Liver (tissue), 9 donors: ENCODE measurements around the gene HCRTR1. TPM values are rescaled to one million over a fixed set of nuclear protein-coding genes. Genes with fewer than 3 reads are reported as not detected.

ENCODE experiments used
- DNase-seq: peaks from one replicate; pipeline ENCODE4 v3.0.0-alpha.2; 2017; ENCODE audit warnings: low spot score
- H3K27ac ChIP-seq, 2 donors: one replicate each; pipeline ENCODE4 v1.7.0; 2013; ENCODE audit warnings: inconsistent platforms in 2 of 2, low read length in 2 of 2, control low read depth in 1 of 2, low read depth in 1 of 2, mild to moderate bottlenecking in 1 of 2
- H3K27me3 ChIP-seq, 4 donors: one replicate each; pipeline versions ENCODE4 v1.6.1 to v1.7.0; 2013; ENCODE audit warnings: low read length in 3 of 4, inconsistent platforms in 1 of 4, mild to moderate bottlenecking in 1 of 4, moderate library complexity in 1 of 4; ENCODE audit not compliant: control insufficient read depth in 4 of 4, insufficient read depth in 4 of 4
- H3K36me3 ChIP-seq, 4 donors: one replicate each; pipeline versions ENCODE4 v1.6.1 to v1.7.0; 2013; ENCODE audit warnings: low read length in 3 of 4, mild to moderate bottlenecking in 3 of 4, low read depth in 1 of 4, moderate library complexity in 1 of 4; ENCODE audit not compliant: control insufficient read depth in 4 of 4, insufficient read depth in 3 of 4
- H3K4me1 ChIP-seq, 4 donors: one replicate each; pipeline versions ENCODE4 v1.6.1 to v1.7.0; 2013; ENCODE audit warnings: low read length in 3 of 4, mild to moderate bottlenecking in 3 of 4, moderate library complexity in 1 of 4; ENCODE audit not compliant: control insufficient read depth in 4 of 4, insufficient read depth in 4 of 4
- H3K4me3 ChIP-seq, 3 donors: one replicate each; pipeline versions ENCODE4 v1.6.1 to v1.7.0; 2013; ENCODE audit warnings: low read length in 3 of 3, control low read depth in 1 of 3, low read depth in 1 of 3, mild to moderate bottlenecking in 1 of 3
- H3K9ac ChIP-seq, 2 donors: one replicate each; pipeline ENCODE4 v1.7.0; 2013; ENCODE audit warnings: low read length in 2 of 2, mild to moderate bottlenecking in 2 of 2, moderate library complexity in 2 of 2, control low read depth in 1 of 2, low read depth in 1 of 2
- H3K9me3 ChIP-seq, 4 donors: one replicate each; pipeline versions ENCODE4 v1.6.1 to v1.7.0; 2013; ENCODE audit warnings: low read length in 3 of 4; ENCODE audit not compliant: control insufficient read depth in 4 of 4
- EGR1 ChIP-seq, 2 donors: IDR thresholded peaks; 2 replicates each; pipeline ENCODE4 v1.6.1; 2016 to 2018; ENCODE audit warnings: antibody characterized with exemption in 2 of 2, low read depth in 2 of 2
- FOXA1 ChIP-seq: IDR thresholded peaks from 2 replicates; pipeline ENCODE4 v1.6.1; 2016; ENCODE audit warnings: antibody characterized with exemption
- FOXA2 ChIP-seq: IDR thresholded peaks from 2 replicates; pipeline ENCODE4 v1.6.1; 2016; ENCODE audit warnings: antibody characterized with exemption
- GABPA ChIP-seq, 2 donors: IDR thresholded peaks in 1 of 2; conservative IDR thresholded peaks in 1 of 2; 2 replicates each; pipeline ENCODE4 v1.6.1; 2016; ENCODE audit warnings: antibody characterized with exemption in 2 of 2, mild to moderate bottlenecking in 1 of 2, moderate library complexity in 1 of 2
- HNF4A ChIP-seq, 2 donors: conservative IDR thresholded peaks; 2 replicates each; pipeline ENCODE4 v1.6.1; 2016; ENCODE audit warnings: antibody characterized with exemption in 2 of 2, mild to moderate bottlenecking in 2 of 2
- HNF4G ChIP-seq: IDR thresholded peaks from 2 replicates; pipeline ENCODE4 v1.6.1; 2016; ENCODE audit warnings: antibody characterized with exemption
- JUND ChIP-seq, 2 donors: IDR thresholded peaks; 2 replicates each; pipeline ENCODE4 v1.6.1; 2016; ENCODE audit warnings: antibody characterized with exemption in 2 of 2
- NR2F2 ChIP-seq: IDR thresholded peaks from 2 replicates; pipeline ENCODE4 v1.6.1; 2016; ENCODE audit warnings: antibody characterized with exemption
- RAD21 ChIP-seq, 2 donors: IDR thresholded peaks; 2 replicates each; pipeline ENCODE4 v1.6.1; 2016; ENCODE audit warnings: antibody characterized with exemption in 2 of 2, mild to moderate bottlenecking in 2 of 2
- REST ChIP-seq: IDR thresholded peaks from 2 replicates; pipeline ENCODE4 v1.6.1; 2016; ENCODE audit warnings: antibody characterized with exemption, mild to moderate bottlenecking
- RXRA ChIP-seq, 2 donors: IDR thresholded peaks; 2 replicates each; pipeline ENCODE4 v1.6.1; 2017 to 2018; ENCODE audit warnings: antibody characterized with exemption in 2 of 2, mild to moderate bottlenecking in 1 of 2
- TAF1 ChIP-seq: conservative IDR thresholded peaks from 2 replicates; pipeline ENCODE4 v1.6.1; 2016; ENCODE audit warnings: antibody characterized with exemption, mild to moderate bottlenecking
- YY1 ChIP-seq: IDR thresholded peaks from 2 replicates; pipeline ENCODE4 v1.6.1; 2016; ENCODE audit warnings: antibody characterized with exemption, mild to moderate bottlenecking
- WGBS: extraction: QIAGEN DNeasy Blood & Tissue Kit; methylation state at CpG from one replicate; pipeline ENCODE4 v1.1.7; 2013; 5-methylcytosine and 5-hydroxymethylcytosine counted together
- polyA plus RNA-seq, 2 donors: library from polyadenylated mRNA; stranded (reverse) in 1 of 2; unstranded in 1 of 2; fragments of 200-250 nt in 1 of 2; fragments of >200 nt in 1 of 2; fragmentation: Nextera tagmentation in 1 of 2; extraction: Ambion mirVana in 1 of 2; gene quantifications; one replicate each; pipeline versions ENCODE4 v1.2.1 to v1.2.3, GENCODE V29; 2013 to 2015
- total RNA-seq, 2 donors: library from RNA; depleted of rRNA; stranded (reverse); fragments of >200 nt; gene quantifications; one replicate each; pipeline ENCODE4 v1.2.3, GENCODE V29; 2014
- TF ChIP-seq, protein P1 (sequence below): IDR thresholded peaks from 2 replicates; pipeline ENCODE4 v1.6.1; 2016; ENCODE audit warnings: antibody characterized with exemption
- TF ChIP-seq, protein P2 (sequence below): IDR thresholded peaks from 2 replicates; pipeline ENCODE4 v1.6.1; 2016; ENCODE audit warnings: antibody characterized with exemption
- TF ChIP-seq, protein P3 (sequence below): fragments of 150-350 bp; IDR thresholded peaks from 2 replicates; pipeline ENCODE4 v1.5.1; 2017; ENCODE audit warnings: improper control_type of control experiment, low read depth, low read length; ENCODE audit not compliant: missing input control
- donor health status: healthy.
- donor health status: healthy.
- donor health status: healthy.
- donor health status: healthy.
- donor health status: healthy.

The HCRTR1 gene
- total and polyA plus RNA-seq, 4 donors = 0.06 TPM; not detected in 3

GRCh38 chr1:31598980-31599379, 18.5 kb upstream of the HCRTR1 start:
- Histone ChIP-seq H3K4me1 (no peaks in the 10 kb centered on the region), H3K9ac (no peak overlapping the region), H3K27me3 (no peaks in the 10 kb centered on the region), H3K36me3 (no peaks in the 10 kb centered on the region), H3K4me3 (no peak overlapping the region), H3K9me3 (no peaks in the 10 kb centered on the region), H3K27ac (no peak overlapping the region)
- WGBS = 89% methylated on average over 7 of the region's 7 CpGs
- no peak for DNase-seq
- TF ChIP-seq, protein P1, sequence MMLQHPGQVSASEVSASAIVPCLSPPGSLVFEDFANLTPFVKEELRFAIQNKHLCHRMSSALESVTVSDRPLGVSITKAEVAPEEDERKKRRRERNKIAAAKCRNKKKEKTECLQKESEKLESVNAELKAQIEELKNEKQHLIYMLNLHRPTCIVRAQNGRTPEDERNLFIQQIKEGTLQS = no peak
- TF ChIP-seq RAD21 (IDR thresholded peaks at IDR 0.05) (no peak), RXRA (IDR thresholded peaks at IDR 0.05) (no peak), EGR1 (IDR thresholded peaks at IDR 0.05; ENCODE audit: low read depth in 2 of 2) (no peak), FOXA2 (no peak), JUND (IDR thresholded peaks at IDR 0.05) (no peak), HNF4G (no peak), GABPA (IDR thresholded peaks at IDR 0.05 in 1 of 2, conservative IDR thresholded peaks at IDR 0.05 in 1 of 2) (no peak), FOXA1 (no peak), NR2F2 (no peak), REST (no peak), TAF1 (no peak), YY1 (no peak), HNF4A (conservative IDR thresholded peaks at IDR 0.05) (no peak)
- TF ChIP-seq, protein P2, sequence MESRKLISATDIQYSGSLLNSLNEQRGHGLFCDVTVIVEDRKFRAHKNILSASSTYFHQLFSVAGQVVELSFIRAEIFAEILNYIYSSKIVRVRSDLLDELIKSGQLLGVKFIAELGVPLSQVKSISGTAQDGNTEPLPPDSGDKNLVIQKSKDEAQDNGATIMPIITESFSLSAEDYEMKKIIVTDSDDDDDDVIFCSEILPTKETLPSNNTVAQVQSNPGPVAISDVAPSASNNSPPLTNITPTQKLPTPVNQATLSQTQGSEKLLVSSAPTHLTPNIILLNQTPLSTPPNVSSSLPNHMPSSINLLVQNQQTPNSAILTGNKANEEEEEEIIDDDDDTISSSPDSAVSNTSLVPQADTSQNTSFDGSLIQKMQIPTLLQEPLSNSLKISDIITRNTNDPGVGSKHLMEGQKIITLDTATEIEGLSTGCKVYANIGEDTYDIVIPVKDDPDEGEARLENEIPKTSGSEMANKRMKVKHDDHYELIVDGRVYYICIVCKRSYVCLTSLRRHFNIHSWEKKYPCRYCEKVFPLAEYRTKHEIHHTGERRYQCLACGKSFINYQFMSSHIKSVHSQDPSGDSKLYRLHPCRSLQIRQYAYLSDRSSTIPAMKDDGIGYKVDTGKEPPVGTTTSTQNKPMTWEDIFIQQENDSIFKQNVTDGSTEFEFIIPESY = no peak

- H3K4me1 ChIP-seq = no peaks in the 10 kb centered on the region
- H3K27me3 ChIP-seq = no peaks in the 10 kb centered on the region
- no peaks in the 10 kb centered on the region for H3K9me3 ChIP-seq
- no peak for DNase-seq
- TF ChIP-seq FOXA1 (no peak), FOXA2 (no peak)
- TF ChIP-seq, protein P3, sequence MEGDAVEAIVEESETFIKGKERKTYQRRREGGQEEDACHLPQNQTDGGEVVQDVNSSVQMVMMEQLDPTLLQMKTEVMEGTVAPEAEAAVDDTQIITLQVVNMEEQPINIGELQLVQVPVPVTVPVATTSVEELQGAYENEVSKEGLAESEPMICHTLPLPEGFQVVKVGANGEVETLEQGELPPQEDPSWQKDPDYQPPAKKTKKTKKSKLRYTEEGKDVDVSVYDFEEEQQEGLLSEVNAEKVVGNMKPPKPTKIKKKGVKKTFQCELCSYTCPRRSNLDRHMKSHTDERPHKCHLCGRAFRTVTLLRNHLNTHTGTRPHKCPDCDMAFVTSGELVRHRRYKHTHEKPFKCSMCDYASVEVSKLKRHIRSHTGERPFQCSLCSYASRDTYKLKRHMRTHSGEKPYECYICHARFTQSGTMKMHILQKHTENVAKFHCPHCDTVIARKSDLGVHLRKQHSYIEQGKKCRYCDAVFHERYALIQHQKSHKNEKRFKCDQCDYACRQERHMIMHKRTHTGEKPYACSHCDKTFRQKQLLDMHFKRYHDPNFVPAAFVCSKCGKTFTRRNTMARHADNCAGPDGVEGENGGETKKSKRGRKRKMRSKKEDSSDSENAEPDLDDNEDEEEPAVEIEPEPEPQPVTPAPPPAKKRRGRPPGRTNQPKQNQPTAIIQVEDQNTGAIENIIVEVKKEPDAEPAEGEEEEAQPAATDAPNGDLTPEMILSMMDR = no peak
- H3K4me3 ChIP-seq = no peak overlapping the region
- H3K27ac ChIP-seq = no peak overlapping the region
- H3K36me3 ChIP-seq = no peaks in the 10 kb centered on the region
- WGBS = 83% methylated on average over 2 of the region's 2 CpGs
- no peak overlapping the region for H3K9ac ChIP-seq
These were observed 16.8 kb upstream of the HCRTR1 start for GRCh38 chr1:31600641-31601040.
